GM18858 (cell line): ENCODE data around the gene WDR12.
"Not testable (repeated sequence)": the region's sequence is repeated elsewhere in the genome, so short reads cannot be mapped to it uniquely, and the experiment has no call there.

ENCODE experiments used
- ATAC-seq: cut with Tn5 transposase; IDR thresholded peaks from one replicate; pipeline ENCODE4 v1.9.1; 2021; ENCODE audit not compliant: unreplicated experiment

WDR12 gene

DNA sequence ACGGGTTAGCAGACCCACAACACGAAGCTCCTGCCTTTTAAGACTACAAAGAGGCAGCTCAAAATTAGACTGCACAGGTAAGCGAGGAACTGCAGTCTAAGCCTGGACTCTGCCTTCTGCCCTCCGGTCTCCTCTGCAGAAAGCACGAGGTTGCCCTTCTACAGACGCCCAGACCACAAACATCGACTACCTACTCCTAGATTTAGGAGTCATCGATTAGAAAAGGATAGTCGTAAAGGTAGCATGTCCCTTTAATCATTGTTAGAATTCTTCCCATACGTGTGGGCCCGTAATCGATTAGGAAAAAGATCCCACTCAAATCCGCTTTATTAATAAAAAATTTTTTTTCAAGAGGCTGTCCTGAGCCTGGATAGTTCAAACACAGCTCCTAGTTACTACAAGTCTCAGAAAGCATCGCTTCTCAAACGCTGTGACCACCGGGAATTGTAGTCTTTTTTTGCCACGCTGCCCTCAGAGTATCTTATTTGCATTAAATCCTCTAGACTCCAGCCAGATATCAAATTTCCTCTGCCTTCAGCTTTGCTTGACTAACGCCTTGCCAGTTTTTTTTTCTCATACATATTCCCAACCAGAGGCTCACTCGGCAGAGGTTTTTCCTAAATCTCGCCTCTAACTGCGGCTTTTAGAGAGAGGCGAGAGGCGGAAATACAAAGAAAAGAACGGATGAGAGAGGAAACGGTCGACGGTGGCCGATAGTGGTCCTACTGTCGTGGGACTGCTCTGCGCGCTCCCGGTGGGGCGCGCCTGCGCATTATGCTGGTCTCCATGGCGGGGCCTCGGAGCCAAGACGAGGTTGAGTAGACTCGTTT lies at the start of gene WDR12, which contains the start of gene CARF:
WDR12 (minus strand) TSS at position 162 of the 830 bp plus-strand sequence. CDS start 197 bp downstream, outside the sequence.
CARF (plus strand) TSS at position 764 of the 830 bp plus-strand sequence. CDS start 29,628 bp downstream, outside the sequence.
- ATAC-seq: peak; percentile 57

- ATAC-seq: no peak
Measured at GRCh38 chr2:202960524-202960923, 49.1 kb upstream of the WDR12 start.

DNA sequence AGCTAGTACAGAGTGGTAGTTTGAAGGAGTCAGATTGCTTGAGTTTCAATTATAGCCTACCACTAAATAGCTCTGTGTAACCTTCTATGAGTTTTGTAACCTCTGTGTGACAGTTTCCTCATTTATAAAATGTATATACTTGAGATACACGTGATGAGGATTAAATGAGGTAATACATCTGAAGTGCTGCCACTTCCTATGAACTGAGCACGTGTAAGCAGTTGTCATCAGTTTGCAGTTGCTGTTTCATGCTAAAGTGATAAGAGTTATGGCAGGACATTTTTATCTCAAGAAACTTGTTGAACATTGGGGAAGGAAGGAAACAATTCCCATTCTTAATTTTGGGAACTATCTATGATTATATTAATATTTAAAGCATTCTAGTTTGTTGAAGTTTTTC lies 39.1 kb upstream of the WDR12 start:
- no peak for ATAC-seq

- ATAC-seq: not testable (repeated sequence)
Measured at GRCh38 chr2:202949333-202949732, 37.9 kb upstream of the WDR12 start.

DNA sequence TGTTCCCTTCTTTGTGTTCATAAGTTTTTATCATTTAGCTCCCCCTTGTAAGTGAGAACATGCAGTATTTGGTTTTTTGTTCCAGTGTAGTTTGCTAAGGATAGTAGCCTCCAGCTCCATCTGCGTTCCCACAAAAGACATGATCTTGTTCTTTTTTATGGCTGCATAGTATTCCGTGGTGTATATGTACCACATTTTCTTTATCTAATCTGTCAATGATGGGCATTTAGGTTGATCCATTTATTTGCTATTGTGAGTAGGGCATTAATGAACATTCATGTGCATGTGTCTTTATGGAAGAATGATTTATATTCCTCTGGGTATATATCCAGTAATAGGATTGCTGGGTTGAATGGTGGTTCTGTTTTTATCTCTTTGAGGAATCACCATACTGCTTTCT lies 34.0 kb upstream of the WDR12 start:
- no peak for ATAC-seq

DNA sequence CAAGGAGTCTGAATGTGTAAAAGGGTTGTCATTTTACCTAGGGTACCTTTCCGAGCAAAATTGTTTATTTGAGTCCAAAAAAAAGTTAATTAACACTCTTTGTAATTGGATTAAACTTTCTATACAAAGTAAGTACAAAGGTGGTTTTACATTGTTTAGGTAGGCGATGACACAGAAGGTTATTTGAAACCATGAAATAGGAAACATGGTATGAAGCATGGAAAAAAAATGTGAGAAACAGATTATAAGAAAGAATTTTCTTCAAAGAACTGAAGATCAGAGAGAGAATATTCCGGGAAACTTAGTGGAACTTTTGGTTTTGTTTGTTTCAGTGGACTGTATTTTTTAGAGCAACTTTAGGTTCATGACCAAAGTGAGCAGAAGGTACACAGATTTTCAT lies 33.3 kb upstream of the WDR12 start:
- no peak for ATAC-seq

DNA sequence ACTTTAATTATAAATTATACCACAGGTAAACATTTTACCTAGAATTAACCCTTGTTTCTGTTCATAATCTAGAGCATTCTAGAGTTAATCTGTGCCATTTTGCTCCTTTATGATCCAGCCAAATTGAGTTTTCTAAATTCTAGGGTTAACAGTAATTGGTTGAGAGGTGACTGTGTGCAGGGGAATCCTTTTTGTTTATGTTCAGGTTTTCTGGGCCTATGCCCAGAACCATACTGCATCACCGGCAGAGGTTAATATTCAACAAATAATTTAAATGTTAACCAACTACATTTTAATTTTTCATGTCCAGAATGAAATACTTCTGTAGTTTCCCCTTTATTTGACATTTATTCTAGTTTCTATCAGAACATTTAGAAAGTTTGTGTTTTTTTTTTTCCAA lies 32.9 kb upstream of the WDR12 start:
- ATAC-seq: no peak

GRCh38 chr2:202941771-202942170 lies 30.3 kb upstream of the WDR12 start:
- ATAC-seq: no peak

- ATAC-seq: no peak
Measured at GRCh38 chr2:202938960-202939359, 27.5 kb upstream of the WDR12 start.

DNA sequence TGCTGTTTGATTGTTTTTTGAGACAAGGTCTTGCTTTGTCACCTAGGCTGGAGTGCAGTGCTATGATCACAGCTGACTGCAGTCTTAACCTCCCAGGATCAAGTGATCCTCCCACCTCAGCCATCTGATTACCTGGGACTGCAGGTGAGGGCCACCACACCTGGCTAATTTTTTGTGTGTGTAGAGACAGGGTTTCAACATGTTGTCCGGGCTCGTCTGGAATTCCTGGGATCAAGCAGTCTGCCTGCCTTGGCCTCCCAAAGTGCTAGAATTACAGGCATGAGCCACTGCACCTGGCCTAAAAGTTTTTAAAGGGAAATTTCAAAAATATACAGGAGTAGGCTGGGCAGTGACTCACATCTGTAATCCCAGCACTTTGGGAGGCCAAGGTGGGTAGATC lies 23.0 kb upstream of the WDR12 start:
- ATAC-seq: no peak

- ATAC-seq: no peak
Measured at GRCh38 chr2:202933958-202934357, 22.5 kb upstream of the WDR12 start.

GRCh38 chr2:202933139-202933510 lies 21.7 kb upstream of the WDR12 start:
- ATAC-seq: no peak

GRCh38 chr2:202932425-202933138 lies 21.1 kb upstream of the WDR12 start:
- no peak for ATAC-seq

GRCh38 chr2:202918860-202919259 lies 7.4 kb upstream of the WDR12 start:
- ATAC-seq: no peak

GRCh38 chr2:202912342-202913201 lies 1.1 kb upstream of the WDR12 start:
- ATAC-seq: peak; percentile 38

GRCh38 chr2:202911203-202911511 lies 316 bp downstream of the WDR12 start:
- peak; percentile 6 for ATAC-seq

- no peak for ATAC-seq
Measured at GRCh38 chr2:202910698-202911097, 775 bp downstream of the WDR12 start.

GRCh38 chr2:202910250-202910649 lies 1.2 kb downstream of the WDR12 start:
- not testable (repeated sequence) for ATAC-seq

DNA sequence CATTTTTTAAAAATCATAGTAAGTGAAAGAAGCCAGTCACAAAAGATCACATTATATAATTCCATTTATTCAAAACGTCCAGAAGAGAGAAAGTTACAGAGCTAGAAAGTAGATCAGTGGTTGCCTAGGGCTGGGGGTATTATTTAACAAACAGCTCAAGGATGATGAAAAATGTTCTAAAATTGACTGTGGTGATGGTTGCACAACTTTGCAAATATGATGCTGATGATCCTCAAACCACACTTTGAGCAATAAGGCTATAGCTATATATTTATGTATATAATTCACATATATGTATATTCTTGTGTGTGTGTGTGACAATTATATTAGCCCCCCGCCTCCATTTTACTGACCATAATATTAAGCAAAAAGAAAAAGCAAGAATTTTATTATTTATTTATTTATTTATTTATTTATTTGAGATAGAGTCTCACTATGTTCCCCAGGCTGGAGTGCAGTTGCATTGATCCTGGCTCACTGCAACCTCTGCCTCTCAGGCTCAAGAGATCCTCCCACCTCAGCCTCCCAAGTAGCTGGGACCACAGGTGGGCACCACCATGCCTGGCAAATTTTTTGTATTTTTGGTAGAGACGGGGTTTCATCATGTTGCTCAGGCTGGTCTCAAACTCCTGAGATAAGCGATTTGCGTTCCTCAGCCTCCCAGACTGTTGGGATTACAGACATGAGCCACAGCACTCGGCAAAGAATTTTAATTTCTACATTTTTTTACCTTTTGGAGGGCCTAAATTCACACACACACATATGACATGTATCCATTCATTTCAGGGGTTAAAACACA lies 1.9 kb downstream of the WDR12 start:
- ATAC-seq: no peak

DNA sequence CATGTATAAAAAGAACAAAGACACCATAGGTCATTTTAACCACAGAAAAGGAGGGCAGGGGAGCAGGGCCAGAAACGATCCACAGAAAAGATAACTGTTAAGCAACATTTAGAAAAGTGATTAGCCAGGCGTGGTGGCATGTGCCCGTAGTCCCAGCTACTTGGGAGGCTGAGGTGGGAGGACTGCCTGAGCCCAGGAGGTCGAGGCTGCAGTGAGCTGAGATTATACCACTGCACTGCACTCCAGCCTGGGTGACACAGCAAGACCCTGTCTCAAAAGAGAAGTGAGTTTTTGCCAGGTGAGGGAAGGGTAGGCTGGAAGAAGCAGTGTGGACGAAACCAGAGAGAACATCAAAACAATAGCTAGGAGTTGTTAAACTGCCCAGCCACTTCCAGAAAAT lies 3.3 kb downstream of the WDR12 start:
- ATAC-seq: no peak

GRCh38 chr2:202905507-202905906 lies 6.0 kb downstream of the WDR12 start:
- ATAC-seq: not testable (repeated sequence)
